ENCODE measurements around the gene TTBK1. TPM values are rescaled to one million over a fixed set of nuclear protein-coding genes. Genes with fewer than 3 reads are reported as not detected.

Gene TTBK1
- total and polyA plus RNA-seq, 10 of the 15 experiments (the other 5 are each of a cell fraction or from before 2014, with no cell fraction given), result 0.05 to 0.27 TPM; not detected in 8

- TF ChIP-seq, protein P1, sequence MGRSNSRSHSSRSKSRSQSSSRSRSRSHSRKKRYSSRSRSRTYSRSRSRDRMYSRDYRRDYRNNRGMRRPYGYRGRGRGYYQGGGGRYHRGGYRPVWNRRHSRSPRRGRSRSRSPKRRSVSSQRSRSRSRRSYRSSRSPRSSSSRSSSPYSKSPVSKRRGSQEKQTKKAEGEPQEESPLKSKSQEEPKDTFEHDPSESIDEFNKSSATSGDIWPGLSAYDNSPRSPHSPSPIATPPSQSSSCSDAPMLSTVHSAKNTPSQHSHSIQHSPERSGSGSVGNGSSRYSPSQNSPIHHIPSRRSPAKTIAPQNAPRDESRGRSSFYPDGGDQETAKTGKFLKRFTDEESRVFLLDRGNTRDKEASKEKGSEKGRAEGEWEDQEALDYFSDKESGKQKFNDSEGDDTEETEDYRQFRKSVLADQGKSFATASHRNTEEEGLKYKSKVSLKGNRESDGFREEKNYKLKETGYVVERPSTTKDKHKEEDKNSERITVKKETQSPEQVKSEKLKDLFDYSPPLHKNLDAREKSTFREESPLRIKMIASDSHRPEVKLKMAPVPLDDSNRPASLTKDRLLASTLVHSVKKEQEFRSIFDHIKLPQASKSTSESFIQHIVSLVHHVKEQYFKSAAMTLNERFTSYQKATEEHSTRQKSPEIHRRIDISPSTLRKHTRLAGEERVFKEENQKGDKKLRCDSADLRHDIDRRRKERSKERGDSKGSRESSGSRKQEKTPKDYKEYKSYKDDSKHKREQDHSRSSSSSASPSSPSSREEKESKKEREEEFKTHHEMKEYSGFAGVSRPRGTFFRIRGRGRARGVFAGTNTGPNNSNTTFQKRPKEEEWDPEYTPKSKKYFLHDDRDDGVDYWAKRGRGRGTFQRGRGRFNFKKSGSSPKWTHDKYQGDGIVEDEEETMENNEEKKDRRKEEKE (IDR thresholded peaks at IDR 0.05), result no peak
- no peak for TF ChIP-seq IRF4 (IDR thresholded peaks at IDR 0.05; ENCODE audit: low read depth, low read length)
- peak; percentile 95 for TF ChIP-seq GATAD2B (conservative IDR thresholded peaks at IDR 0.05; ENCODE audit: low read depth)
- TF ChIP-seq, protein P2, sequence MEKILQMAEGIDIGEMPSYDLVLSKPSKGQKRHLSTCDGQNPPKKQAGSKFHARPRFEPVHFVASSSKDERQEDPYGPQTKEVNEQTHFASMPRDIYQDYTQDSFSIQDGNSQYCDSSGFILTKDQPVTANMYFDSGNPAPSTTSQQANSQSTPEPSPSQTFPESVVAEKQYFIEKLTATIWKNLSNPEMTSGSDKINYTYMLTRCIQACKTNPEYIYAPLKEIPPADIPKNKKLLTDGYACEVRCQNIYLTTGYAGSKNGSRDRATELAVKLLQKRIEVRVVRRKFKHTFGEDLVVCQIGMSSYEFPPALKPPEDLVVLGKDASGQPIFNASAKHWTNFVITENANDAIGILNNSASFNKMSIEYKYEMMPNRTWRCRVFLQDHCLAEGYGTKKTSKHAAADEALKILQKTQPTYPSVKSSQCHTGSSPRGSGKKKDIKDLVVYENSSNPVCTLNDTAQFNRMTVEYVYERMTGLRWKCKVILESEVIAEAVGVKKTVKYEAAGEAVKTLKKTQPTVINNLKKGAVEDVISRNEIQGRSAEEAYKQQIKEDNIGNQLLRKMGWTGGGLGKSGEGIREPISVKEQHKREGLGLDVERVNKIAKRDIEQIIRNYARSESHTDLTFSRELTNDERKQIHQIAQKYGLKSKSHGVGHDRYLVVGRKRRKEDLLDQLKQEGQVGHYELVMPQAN (conservative IDR thresholded peaks at IDR 0.05), result no peak
- TF ChIP-seq CEBPB (IDR thresholded peaks at IDR 0.05; ENCODE audit: borderline replicate concordance in 1 of 2, low read depth in 2 of 2, low read length in 2 of 2), result no peak
- TF ChIP-seq PAX8 (IDR thresholded peaks at IDR 0.05), result no peak
- TF ChIP-seq NR2F1 (conservative IDR thresholded peaks at IDR 0.05), result no peak
- TF ChIP-seq PAX5 (IDR thresholded peaks at IDR 0.05; ENCODE audit: borderline replicate concordance, low read depth, low read length), result 0 out of 2 replicates have a peak, but pooled peaks have one; percentile 54
- TF ChIP-seq SMC3 (IDR thresholded peaks at IDR 0.05; ENCODE audit: borderline replicate concordance, low read length), result 0 out of 2 replicates have a peak, but pooled peaks have one; percentile 5
- no peak for TF ChIP-seq WRNIP1 (IDR thresholded peaks at IDR 0.05; ENCODE audit: borderline replicate concordance, low read depth, low read length)
- TF ChIP-seq RCOR1 (conservative IDR thresholded peaks at IDR 0.05; ENCODE audit: low read depth, low read length), result no peak
- no peak for TF ChIP-seq NFXL1 (IDR thresholded peaks at IDR 0.05; ENCODE audit: borderline replicate concordance)
- TF ChIP-seq SREBF2 (IDR thresholded peaks at IDR 0.05; ENCODE audit: low read length), result no peak
- TF ChIP-seq EP300 (IDR thresholded peaks at IDR 0.05; ENCODE audit: borderline replicate concordance in 1 of 2, control insufficient read depth in 1 of 2, low read depth in 2 of 2, low read length in 2 of 2), result peak in 1 of 2 experiments; percentile 24; a peak in 1 of 4 replicates
- TF ChIP-seq ZNF622 (IDR thresholded peaks at IDR 0.05), result no peak
- TF ChIP-seq RUNX3 (IDR thresholded peaks at IDR 0.05; ENCODE audit: low read length), result peak; percentile 80
Measured at GRCh38 chr6:43275801-43276576, 32.7 kb downstream of the TTBK1 start (continued).

All from GM12878 (cell line).